Chondrocyte (in vitro differentiated cells): Measurements from ENCODE around the gene PCCA. TPM values are rescaled to one million over a fixed set of nuclear protein-coding genes. Genes with fewer than 3 reads are reported as not detected.

Source experiments
- DNase-seq: peaks from one replicate; pipeline ENCODE4 v3.0.0; 2021; ENCODE audit warnings: mixed read lengths, low spot score
- H3K27ac Mint-ChIP-seq: one replicate; pipeline ENCODE4 v1.8.0; 2021; ENCODE audit warnings: mild to moderate bottlenecking, moderate library complexity, mixed read lengths; ENCODE audit not compliant: unreplicated experiment
- H3K27me3 Mint-ChIP-seq: 2 replicates; pipeline ENCODE4 v1.8.0; 2021; ENCODE audit warnings: low read depth, mixed read lengths
- H3K36me3 Mint-ChIP-seq: 2 replicates; pipeline ENCODE4 v1.8.0; 2021; ENCODE audit warnings: low read depth, mixed read lengths
- H3K4me1 Mint-ChIP-seq: 2 replicates; pipeline ENCODE4 v1.8.0; 2021; ENCODE audit warnings: low read depth, mild to moderate bottlenecking, mixed read lengths
- H3K4me3 Mint-ChIP-seq: one replicate; pipeline ENCODE4 v1.8.0; 2021; ENCODE audit warnings: mild to moderate bottlenecking, moderate library complexity, mixed read lengths; ENCODE audit not compliant: unreplicated experiment
- H3K9me3 Mint-ChIP-seq: 2 replicates; pipeline ENCODE4 v1.8.0; 2021; ENCODE audit warnings: low read depth, mixed read lengths
- CTCF ChIP-seq: fragments of 200-600 bp; sonication (generic); IDR thresholded peaks from 2 replicates; pipeline ENCODE4 v1.5.0; 2021; ENCODE audit warnings: antibody characterized with exemption, mild to moderate bottlenecking, moderate library complexity
- total RNA-seq: library from RNA; stranded (reverse); gene quantifications from 3 replicates; pipeline ENCODE4 v1.2.1, GENCODE V29; 2021

PCCA gene
- total RNA-seq, 1 donor from 2014 or later, result 15.1 TPM

- Mint-ChIP-seq H3K4me3 (no peak overlapping the region), H3K27ac (no peak overlapping the region), H3K27me3 (no peaks in the 10 kb centered on the region), H3K4me1 (no peaks in the 10 kb centered on the region), H3K36me3 (peaks cover 22% of the 10 kb centered on the region), H3K9me3 (peaks cover 6% of the 10 kb centered on the region)
- TF ChIP-seq CTCF, result no peak
- DNase-seq, result no peak
These were observed 235.0 kb downstream of the PCCA start for GRCh38 chr13:100323937-100324336.

GRCh38 chr13:100330662-100331061 is 241.8 kb downstream of the PCCA start:
- TF ChIP-seq CTCF, result no peak

GRCh38 chr13:100333141-100333540 is 244.2 kb downstream of the PCCA start:
- H3K36me3 Mint-ChIP-seq, result peaks cover 25% of the 10 kb centered on the region
- H3K4me1 Mint-ChIP-seq, result peaks cover 20% of the 10 kb centered on the region
- no peak overlapping the region for H3K27ac Mint-ChIP-seq
- no peaks in the 10 kb centered on the region for H3K27me3 Mint-ChIP-seq
- peaks cover 15% of the 10 kb centered on the region for H3K9me3 Mint-ChIP-seq
- H3K4me3 Mint-ChIP-seq, result no peak overlapping the region
- TF ChIP-seq CTCF, result no peak
- no peak for DNase-seq

More at GRCh38 chr13:100330662-100331061, 241.8 kb downstream of the PCCA start:
- H3K4me3 Mint-ChIP-seq, result no peak overlapping the region
- no peaks in the 10 kb centered on the region for H3K27me3 Mint-ChIP-seq
- H3K9me3 Mint-ChIP-seq, result peaks cover 15% of the 10 kb centered on the region
- H3K36me3 Mint-ChIP-seq, result peaks cover 29% of the 10 kb centered on the region
- DNase-seq, result no peak
- no peak overlapping the region for H3K27ac Mint-ChIP-seq
- H3K4me1 Mint-ChIP-seq, result peaks cover 9% of the 10 kb centered on the region

- H3K9me3 Mint-ChIP-seq, result peaks cover 14% of the 10 kb centered on the region
- H3K27ac Mint-ChIP-seq, result no peak overlapping the region
- peaks cover 21% of the 10 kb centered on the region for H3K36me3 Mint-ChIP-seq
- no peak for TF ChIP-seq CTCF
- peaks cover 29% of the 10 kb centered on the region for H3K4me1 Mint-ChIP-seq
- H3K27me3 Mint-ChIP-seq, result no peaks in the 10 kb centered on the region
- no peak overlapping the region for H3K4me3 Mint-ChIP-seq
- no peak for DNase-seq
These were observed 245.3 kb downstream of the PCCA start for GRCh38 chr13:100334214-100334613.

GRCh38 chr13:100336795-100337516 is 248.1 kb downstream of the PCCA start:
- Mint-ChIP-seq H3K27ac (peak overlapping the region; percentile 6), H3K4me3 (no peak overlapping the region), H3K36me3 (peaks cover 22% of the 10 kb centered on the region), H3K9me3 (peaks cover 12% of the 10 kb centered on the region), H3K27me3 (no peaks in the 10 kb centered on the region), H3K4me1 (peaks cover 23% of the 10 kb centered on the region)
- TF ChIP-seq CTCF, result no peak
- DNase-seq, result no peak
